ENCODE results near the gene ITGA6. TPM values are rescaled to one million over a fixed set of nuclear protein-coding genes. Genes with fewer than 3 reads are reported as not detected.
"Not testable (repeated sequence)": the region's sequence is repeated elsewhere in the genome, so short reads cannot be mapped to it uniquely, and the experiment has no call there.

The ITGA6 gene
- total RNA-seq, 1 donor from 2014 or later, result 26.5 TPM

DNA sequence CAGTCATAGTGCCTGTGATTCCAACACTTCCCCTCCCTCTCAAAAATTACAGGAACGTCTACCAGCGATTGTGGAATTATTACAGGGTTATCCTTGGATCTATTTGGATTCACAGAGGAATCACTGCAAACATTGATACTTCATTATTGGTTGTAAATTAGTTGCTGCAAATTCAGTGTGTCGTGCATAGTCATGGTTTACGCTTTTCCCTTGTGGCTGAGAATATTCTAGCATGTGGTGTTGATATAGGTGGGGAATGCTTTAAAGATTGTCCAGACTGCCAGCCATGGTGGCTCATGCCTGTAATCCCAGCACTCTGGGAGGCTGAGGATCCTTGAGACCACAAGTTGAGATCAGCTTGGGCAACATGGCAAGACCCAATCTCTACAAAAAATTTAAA lies 79.8 kb downstream of the ITGA6 start:
- DNase-seq (ENCODE audit: low spot score in 2 of 2) (no peak), FAIRE-seq (no peak)

- FAIRE-seq, result no peak
- DNase-seq (ENCODE audit: low spot score in 2 of 2), result no peak
Observed at GRCh38 chr2:172510088-172510487, 82.7 kb downstream of the ITGA6 start.

GRCh38 chr2:172510548-172510947 lies 83.2 kb downstream of the ITGA6 start:
- FAIRE-seq (no peak), DNase-seq (ENCODE audit: low spot score in 2 of 2) (no peak)

DNA sequence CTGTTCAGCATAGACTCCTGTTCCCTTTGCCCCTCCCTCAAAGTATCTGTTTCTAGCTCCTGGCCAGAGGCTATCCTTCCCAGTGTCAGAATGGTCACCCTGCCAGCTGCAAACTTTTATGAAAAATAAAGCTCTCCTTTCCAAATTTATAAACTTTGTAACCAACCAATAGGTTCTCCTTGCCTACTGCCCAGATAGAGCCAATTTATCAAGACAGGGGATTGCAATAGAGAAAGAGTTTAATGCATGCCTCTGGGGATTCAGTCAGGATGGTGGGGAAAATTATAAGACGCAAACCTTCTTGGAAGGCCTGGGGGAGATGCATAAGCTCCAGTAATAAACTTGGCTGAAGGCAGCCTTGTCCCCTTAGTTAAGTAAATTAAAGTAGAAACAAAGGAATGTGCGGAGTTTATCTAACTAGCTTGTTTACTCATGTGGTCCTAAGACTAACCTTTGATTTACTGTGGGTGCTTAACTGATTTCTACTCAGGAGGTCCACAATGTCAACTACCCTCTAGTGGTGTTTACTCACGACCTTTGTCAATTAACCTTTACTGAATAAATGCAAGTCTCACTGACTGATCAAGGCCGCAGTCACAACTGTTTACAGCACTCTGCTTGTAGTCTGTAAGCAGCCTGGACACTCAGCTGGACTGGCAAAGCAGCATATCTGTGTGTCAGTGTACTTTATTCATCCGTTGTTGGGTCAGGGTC lies 85.6 kb downstream of the ITGA6 start:
- DNase-seq (ENCODE audit: low spot score in 2 of 2) (no peak), FAIRE-seq (no peak)

- DNase-seq (ENCODE audit: low spot score in 2 of 2) (no peak), FAIRE-seq (no peak)
Observed at GRCh38 chr2:172513524-172513900, 86.1 kb downstream of the ITGA6 start.

DNA sequence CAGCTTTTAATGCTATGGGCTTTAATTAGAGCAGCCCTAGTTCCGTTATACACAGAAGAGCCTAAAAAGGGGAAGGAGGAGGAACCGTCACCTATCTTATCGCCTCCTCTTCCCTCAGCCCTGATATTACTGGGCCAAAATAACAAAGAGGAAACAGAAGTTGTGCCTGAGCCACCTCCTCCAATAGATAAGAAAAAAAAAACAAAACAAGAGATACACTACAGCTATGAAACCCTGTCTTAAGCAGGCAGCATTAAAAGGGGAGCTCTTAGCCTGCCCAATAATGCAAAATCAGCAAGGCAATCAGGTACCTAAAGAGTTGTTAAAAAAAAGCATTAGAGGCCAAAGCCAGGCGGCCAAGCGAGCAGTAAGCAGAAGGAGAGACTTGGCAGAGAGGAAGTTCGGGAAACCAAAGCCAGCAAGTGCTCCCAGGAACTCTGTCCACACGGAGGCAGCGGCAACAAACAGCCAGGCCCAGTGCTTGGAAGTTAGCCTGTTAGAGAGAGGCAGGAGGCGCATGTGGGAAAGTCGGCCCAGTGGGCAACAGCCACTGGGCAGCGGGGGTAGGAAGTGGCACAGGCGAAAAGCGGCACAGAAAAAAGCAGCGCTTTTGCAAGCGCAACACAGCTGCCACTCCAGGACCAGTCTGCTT lies 86.7 kb downstream of the ITGA6 start:
- FAIRE-seq (no peak), DNase-seq (ENCODE audit: low spot score in 2 of 2) (no peak)

DNA sequence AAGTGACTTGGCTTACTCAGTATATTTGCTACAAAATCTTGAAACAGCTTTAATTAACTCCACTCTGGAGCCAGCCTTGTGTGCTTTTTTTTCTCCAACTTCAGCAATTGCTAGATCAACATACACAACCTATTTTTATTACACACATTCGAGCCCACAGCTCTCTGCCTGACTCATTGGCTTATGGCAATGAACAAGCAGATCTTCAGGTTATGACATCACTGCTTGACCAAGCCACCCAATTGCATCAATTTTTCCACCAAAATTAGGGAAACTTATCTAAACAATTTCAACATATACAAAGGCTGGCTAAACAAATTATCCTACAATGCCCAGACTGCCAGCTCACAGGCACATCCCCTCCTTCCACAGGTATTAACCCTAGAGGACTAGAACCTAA lies 88.9 kb downstream of the ITGA6 start:
- FAIRE-seq (no peak), DNase-seq (ENCODE audit: low spot score in 2 of 2) (no peak)

GRCh38 chr2:172518995-172519394 lies 91.6 kb downstream of the ITGA6 start:
- DNase-seq (ENCODE audit: low spot score in 2 of 2), result no peak
- FAIRE-seq, result no peak

DNA sequence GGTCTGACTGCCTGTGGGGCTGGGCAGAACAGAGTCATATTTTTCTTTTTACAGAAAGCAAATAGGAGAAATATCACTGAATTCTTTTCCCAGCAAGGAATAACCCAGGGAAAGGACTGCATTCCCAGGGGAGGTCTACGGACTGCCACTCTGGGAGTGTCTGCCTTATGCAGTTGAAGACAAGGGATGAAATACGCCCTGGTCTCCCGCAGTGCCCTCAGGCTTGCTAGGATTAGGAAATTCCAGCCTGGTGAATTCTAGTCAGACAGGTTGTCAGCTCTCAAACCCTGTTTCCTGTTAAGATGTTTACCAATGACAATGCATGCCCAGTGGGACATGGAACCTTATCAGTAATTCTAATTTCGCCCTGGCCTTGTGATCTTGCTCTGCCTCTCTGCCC lies 98.2 kb downstream of the ITGA6 start:
- DNase-seq (ENCODE audit: low spot score in 2 of 2), result no peak
- no peak for FAIRE-seq

- DNase-seq (ENCODE audit: low spot score in 2 of 2) (no peak), FAIRE-seq (no peak)
Observed at GRCh38 chr2:172531309-172531708, 103.9 kb downstream of the ITGA6 start.

DNA sequence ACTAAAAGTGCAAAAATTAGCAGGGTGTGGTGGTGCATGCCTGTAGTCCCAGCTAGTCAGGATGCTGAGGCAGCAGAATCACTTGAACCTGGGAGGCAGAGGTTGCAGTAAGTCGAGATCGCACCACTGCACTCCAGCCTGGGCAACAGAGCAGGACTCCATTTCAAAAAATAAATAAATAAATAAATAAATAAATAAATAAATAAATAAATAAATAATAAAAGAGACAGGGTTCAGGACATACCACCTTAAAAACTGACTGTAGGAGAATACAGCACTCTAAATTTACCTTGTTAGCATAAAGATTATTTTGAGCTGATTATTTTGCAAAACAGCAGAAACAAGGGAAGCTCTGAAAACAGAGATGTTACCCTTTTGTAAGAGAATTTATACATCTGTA lies 105.1 kb downstream of the ITGA6 start:
- not testable (repeated sequence) for DNase-seq (ENCODE audit: low spot score in 2 of 2); FAIRE-seq

DNA sequence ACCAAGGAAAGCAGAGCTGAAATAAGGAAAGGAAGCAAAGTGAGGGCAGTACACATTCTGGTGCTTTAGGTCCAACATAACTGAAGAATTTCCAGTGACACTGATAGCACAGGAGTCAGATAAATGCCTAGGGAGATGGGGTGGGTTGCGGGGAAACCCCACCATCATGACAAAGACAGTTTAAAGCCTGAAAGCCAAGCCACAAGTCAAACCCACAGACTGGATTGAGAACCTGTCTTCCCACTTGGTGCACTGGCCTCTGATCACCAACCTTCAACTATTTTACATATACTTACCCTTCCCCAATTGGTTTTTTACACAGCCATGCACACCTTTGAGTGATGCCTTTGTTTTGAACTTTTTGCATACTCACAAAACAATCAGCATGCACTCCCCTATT lies 106.3 kb downstream of the ITGA6 start:
- DNase-seq (ENCODE audit: low spot score in 2 of 2), result no peak
- no peak for FAIRE-seq

GRCh38 chr2:172535119-172535518 lies 107.7 kb downstream of the ITGA6 start:
- DNase-seq (ENCODE audit: low spot score in 2 of 2) (no peak), FAIRE-seq (no peak)

GRCh38 chr2:172537851-172538250 lies 110.5 kb downstream of the ITGA6 start:
- DNase-seq (ENCODE audit: low spot score in 2 of 2); FAIRE-seq: not testable (repeated sequence)

DNA sequence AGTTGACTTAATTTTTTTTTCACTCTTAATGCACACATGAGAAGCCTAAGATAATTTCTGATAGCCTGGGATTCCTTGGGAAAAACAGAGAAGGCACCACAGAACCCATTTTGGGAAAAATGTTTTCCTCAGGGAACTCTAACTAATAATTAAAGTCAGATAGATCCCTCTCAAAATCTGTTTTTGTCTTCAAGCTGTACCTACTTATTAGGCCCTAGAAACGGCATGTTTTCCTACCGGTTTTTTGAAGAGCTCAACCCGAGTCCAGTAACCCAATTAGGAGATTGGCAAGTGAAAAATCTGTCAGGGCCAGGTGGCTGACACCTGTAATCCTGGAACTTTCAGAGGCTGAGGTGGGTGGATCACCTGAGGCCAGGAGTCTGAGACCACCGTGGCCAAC lies 112.4 kb downstream of the ITGA6 start:
- DNase-seq (ENCODE audit: low spot score in 2 of 2), result no peak
- no peak for FAIRE-seq

DNA sequence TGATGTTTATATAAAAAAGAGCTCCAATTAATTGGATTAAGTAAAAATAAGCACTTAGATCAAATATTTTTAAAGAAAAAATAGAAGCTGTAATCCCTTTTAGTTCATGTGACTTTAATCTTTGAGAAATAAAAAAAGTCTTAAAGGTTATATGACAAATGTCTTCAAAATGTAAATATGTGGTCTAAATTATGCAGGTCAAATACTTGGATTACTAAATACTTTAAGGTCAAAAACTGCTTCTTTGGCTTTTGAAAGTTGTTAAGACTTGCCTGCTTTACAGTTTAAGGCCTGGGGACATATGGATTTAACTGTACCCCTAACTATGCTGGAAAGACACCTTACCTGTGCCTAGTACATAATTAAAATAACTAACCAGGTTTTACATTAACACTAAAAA lies 113.0 kb downstream of the ITGA6 start:
- no peak for DNase-seq (ENCODE audit: low spot score in 2 of 2)
- no peak for FAIRE-seq

DNA sequence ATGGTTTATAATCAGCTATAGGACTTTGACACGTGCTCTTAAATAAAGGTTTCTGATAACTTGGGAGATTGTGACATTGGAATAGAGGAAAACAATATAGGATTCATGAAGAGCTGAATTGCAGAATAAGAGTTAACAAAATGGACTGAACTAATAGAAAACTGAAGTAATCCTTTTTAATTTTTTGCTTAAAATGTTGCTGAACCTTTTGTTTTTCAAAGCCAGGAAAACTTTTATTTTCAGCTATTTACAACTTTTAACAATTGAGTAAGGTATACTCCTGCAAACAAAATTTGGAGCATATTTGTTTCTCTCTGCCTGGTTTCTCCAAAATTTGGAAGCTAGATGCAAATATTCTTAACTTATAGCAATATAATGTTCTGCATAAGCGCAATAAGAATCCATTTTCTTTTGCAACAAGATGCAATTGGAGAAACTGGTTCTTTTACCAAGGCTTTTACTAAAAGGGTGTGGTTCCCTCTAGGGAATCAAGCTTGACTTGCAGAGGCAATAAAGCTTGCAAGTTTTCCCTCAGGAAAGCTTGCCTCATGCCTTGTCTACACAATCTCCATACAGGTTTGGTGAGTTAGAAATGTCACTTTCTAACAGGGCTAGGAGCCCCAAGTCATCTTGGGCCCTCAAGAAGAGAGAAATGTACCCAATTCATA lies 118.2 kb downstream of the ITGA6 start:
- no peak for FAIRE-seq
- DNase-seq (ENCODE audit: low spot score in 2 of 2), result no peak

GRCh38 chr2:172549131-172549530 lies 121.7 kb downstream of the ITGA6 start:
- FAIRE-seq (no peak), DNase-seq (ENCODE audit: low spot score in 2 of 2) (no peak)

DNA sequence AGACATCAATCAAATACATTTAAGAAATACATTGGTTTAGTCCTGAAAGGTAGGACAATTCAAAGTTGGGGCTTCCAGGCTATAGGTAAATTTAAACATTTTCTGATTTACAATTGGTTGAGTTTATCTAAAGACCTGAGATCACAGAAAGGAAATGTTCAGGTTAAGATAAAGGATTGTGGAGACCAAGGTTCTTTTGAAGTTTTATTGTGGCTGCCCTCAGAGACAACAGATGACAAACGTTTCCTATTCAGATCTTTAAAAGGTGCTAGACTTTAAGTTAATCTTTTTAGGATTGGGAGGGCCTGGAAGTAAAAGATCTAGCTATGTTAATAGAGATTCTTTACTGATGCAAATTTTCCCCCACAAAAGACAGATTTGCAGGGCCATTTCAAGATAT lies 122.4 kb downstream of the ITGA6 start:
- FAIRE-seq; DNase-seq (ENCODE audit: low spot score in 2 of 2): not testable (repeated sequence)

- DNase-seq (ENCODE audit: low spot score in 2 of 2), result no peak
- FAIRE-seq, result no peak
Observed at GRCh38 chr2:172550419-172550818, 123.0 kb downstream of the ITGA6 start.

DNA sequence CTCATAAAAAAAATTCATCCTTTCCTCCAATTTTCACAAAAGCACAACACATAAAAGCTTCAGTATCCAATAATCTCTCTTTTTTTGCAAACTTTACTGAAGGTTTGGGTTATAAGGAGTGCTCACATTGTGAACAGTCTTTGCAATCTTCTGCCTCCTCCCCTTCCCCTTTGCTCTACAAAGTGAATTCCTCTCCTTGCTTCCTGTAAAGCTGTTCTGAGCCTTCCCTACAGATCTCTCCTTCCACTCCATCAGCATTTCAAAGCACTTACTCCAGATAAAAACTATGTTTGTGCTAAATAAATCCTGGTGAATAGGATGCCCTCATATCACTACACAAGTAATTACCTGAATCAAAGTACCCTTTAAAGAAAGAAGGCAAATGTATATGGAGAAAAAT lies 123.9 kb downstream of the ITGA6 start:
- DNase-seq (ENCODE audit: low spot score in 2 of 2), result no peak
- no peak for FAIRE-seq
